ENCODE measurements around the gene EEA1.

EEA1 gene

DNA sequence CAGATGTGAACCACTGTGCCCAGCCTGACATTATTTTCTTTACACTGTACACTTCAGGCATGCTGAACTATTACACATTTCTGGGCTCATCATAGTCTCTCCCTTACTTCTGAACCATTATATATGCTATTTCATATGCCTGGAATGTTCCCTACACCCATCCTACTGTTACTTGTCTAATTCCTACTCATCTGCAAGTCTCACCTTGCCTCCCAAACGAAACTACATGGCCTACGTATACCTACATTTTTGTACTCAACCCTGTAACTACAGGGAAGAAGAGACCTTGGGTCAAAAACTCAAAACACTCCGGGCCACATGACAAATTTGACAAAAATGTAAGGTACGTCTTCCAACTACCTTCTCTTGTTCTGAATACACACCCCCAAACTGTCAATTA is 9.5 kb upstream of the EEA1 start:
- DNase-seq (ENCODE audit: low read depth in 2 of 2): no peak

GRCh38 chr12:92938018-92938417 is 8.9 kb upstream of the EEA1 start:
- no peak for DNase-seq (ENCODE audit: low read depth in 2 of 2)

DNA sequence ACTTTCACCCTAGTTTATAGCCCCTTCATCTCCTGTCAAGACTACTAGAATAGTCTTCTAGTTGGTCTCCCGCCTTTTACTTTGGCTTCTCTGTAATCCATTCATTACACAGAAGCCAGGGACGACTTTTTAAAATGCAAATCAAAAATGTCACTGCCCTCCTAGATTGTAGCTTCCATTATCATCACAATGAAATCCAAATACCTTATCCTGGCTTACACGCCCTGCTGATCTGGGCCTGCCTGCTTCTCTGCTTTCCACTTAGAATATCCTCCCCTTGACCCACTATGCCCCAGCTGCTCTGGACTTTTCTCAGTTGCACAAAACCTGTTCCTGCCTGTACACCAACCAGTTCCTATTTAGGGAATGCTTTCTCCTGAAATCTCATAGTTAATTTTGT is 4.5 kb upstream of the EEA1 start:
- no peak for DNase-seq (ENCODE audit: low read depth in 2 of 2)

DNA sequence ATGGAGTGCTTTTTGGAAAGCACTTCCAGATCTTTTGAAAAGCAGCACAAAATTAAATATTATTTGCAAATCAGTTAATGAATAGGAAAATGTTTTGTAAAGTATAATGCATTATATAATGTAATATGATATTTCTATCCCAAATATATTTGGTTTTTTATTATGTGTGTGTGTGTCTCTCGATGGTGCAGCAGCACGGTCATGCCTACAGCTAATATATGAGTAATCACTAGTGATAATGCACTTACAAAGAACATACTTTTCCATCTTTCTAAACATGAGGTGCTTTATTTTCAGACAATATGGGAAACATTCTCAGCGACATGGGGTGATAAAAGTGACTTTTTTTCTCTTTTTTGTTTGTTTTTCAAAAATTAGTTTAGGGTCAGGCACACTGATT is 1.3 kb upstream of the EEA1 start:
- no peak for DNase-seq (ENCODE audit: low read depth in 2 of 2)

GRCh38 chr12:92929983-92930382 is 888 bp upstream of the EEA1 start:
- no peak for DNase-seq (ENCODE audit: low read depth in 2 of 2)

GRCh38 chr12:92928421-92928961 is 604 bp downstream of the EEA1 start:
- DNase-seq (ENCODE audit: low read depth in 2 of 2): no peak

DNA sequence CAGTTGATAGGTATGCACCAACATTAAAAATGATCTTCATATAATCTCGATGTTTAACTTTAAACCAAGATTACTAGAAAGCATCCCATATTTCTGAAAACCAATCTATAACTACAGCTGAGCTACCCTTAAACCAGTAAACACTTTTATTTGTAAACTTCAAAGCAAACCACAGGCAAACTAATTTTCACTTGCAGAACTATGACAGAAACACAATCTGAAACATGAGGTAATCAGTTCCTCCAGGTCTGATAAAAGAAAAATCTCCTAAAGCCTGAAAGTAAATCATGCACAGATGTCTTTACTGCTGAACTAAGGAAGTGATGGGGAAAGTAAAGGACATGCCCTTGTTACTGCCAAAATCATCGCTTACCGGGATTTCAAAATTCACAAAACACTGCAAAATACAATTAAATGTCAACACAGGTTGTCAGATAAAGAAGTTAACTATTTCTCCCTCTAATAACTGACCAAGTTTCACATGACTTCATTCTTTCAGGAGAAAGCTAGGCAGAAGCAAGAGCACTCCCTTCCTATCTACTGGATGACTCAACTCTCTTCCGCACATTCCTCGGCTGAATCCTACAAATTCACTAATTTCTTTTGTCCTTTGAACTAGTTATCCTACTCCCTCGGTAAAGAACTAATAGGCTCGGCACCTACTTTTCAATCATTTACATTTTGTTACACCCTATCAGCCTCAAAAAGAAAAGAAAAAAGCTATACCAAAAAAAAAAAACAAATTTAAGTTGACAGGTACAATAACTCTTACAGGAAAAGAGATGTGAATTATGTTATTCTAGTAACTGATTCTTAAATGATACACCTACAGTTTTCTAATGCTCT is 1.4 kb downstream of the EEA1 start:
- peak; percentile 36 to 42 for DNase-seq (ENCODE audit: low read depth in 2 of 2)

DNA sequence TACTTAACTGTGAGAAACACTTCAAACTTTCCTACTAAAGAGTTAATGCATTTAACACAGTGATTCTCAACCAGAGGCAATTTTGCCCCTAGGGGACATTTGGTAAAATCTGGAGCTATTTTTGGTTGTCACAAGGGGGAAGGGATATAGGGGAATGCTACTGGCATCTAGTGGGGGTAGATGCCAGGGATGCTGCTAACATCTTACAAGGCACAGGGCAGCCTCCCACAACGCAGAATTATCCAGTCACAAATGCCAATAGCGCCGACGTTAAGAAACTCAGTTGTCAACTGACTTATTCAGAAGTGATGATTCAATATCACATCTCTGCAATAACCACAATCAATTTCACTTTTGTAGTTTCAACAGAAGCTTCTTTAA is 2.0 kb downstream of the EEA1 start:
- DNase-seq (ENCODE audit: low read depth in 2 of 2): no peak

DNA sequence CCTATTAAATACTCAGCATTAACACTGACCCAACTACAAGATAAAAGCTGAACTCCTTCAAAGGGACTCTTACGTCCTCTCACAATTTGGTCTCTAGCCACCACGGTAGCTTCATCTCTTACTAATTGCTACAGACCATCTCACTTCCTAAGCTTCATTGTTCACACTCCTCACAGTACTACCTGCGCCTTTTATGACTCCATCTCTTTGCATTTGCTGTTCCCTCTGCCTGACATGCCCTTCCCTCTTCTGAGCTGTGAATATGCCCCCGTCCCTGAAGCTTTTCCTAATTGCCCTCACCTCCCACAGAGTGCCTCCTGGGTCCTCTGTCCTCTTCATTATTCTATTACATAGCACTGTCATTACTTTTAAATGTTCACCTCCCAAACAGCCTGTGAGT is 2.5 kb downstream of the EEA1 start:
- no peak for DNase-seq (ENCODE audit: low read depth in 2 of 2)

GRCh38 chr12:92921877-92922276 is 7.2 kb downstream of the EEA1 start:
- no peak for DNase-seq (ENCODE audit: low read depth in 2 of 2)

GRCh38 chr12:92915365-92915764 is 13.7 kb downstream of the EEA1 start:
- no peak for DNase-seq (ENCODE audit: low read depth in 2 of 2)

DNA sequence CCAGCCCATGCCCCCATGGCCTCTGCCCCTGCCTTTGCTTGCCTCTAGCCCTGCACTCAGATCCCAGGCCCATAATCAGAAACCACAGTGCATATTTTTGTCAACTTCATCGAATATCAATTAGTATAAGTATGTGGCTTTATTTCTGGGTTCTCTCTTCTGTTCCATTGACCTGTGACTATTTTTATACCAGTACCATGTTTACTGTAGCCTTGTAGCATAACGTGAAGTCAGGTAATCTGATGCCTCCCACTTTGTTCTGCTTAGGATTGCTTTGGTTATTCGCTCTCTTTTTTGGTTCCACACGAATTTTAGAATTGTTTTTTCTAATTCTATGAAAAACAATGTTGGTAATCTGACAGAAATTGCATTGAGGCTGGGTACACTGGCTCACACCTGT is 14.9 kb downstream of the EEA1 start:
- DNase-seq (ENCODE audit: low read depth in 2 of 2): no peak

GRCh38 chr12:92912672-92913071 is 16.4 kb downstream of the EEA1 start:
- no peak for DNase-seq (ENCODE audit: low read depth in 2 of 2)

DNA sequence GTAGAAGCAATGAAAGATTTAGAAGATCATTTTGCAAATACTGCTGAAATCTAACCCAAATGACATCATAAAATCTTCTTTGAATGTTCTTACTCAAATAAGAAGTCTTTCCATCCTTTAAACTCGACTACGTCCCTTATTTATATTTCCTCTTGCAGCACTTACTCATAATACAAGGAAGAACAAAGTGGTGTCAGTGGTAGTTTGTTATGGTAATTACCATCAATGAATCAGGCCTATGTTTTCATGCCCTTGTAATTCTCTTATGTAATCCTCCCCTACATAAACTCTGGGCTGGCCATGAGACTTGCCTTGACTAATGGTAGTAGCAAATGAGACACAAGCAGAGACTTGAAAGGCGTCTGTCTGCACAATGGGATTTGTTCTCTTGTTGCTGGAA is 17.0 kb downstream of the EEA1 start:
- DNase-seq (ENCODE audit: low read depth in 2 of 2): no peak

DNA sequence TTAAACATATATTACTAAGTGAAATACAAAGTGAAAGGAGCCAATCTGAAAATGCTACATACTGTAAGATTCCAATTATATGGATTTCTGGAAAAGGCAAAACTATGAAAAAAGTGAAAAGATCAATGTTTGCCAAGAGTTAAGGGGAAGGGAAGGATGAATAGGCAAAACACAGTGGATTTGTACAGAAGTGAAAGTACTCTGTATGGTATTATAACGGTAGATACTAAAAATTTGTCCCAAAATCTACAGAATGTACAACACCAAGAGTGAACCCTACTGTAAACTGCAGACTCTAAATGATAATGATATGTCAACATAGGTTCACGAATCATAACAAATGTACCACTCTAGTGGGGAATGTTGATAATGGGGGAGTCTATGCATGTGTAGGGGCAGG is 17.8 kb downstream of the EEA1 start:
- DNase-seq (ENCODE audit: low read depth in 2 of 2): no peak

DNA sequence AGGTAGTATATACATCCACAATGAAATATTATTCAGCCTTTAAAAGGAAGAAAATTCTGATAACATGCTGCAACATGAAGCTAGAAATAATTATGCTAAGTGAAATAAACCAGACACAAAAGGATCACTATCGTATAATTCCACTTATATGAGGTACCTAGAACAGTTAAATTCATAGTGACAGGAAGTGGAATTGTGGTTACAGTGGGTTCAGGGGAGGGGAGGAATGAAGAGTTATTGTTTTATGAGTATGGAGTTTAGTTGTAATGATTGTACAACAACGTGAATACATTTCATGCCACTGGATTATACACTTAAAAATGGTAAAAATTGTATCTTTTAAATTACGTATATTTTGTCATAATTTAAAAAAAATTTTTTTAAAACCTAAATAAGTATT is 21.0 kb downstream of the EEA1 start:
- no peak for DNase-seq (ENCODE audit: low read depth in 2 of 2)

- DNase-seq (ENCODE audit: low read depth in 2 of 2): no peak
These were observed 23.1 kb downstream of the EEA1 start for GRCh38 chr12:92905811-92906554.

DNA sequence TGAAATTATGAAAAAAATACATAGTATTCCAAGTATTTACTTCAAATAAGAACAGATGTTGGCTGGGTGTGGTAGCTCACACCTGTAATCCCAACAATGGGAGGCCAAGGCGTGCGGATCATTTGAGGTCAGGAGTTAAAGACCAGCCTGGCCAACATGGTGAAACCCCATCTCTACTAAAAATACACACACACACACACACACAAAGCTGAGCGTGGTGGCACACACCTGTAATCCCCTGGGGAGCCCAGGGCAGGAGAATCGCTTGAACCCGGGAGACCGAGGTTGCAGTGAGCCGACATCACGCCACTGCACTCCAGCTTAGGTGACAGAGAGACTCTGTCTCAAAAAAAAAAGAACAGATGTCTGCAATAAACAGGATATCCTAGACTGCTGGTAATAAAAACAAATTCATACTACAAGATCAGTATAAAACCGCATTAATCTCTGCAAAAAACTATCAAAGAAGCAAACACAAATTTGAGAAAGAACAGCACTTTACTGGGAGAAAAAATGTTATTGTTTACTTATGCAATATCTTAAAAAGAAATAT is 23.8 kb downstream of the EEA1 start:
- no peak for DNase-seq (ENCODE audit: low read depth in 2 of 2)

DNA sequence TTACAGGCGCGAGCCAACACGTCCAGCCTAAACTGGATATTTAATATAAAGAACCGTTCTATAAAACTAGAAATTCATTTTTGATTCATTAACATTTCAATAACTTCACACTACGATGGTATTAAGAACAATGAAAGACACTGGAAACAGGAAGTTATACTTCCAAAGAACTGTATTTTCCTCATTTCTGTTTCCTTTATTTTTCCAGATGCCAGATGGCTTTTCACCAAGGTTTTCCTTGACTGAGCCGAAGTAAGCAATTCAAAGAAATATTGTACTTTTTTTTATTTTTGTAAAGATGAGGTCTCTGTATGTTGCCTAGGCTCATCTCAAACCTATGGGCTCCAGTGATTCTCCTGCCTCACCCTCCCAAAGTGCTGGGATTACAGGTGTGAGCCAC is 28.2 kb downstream of the EEA1 start:
- no peak for DNase-seq (ENCODE audit: low read depth in 2 of 2)

DNA sequence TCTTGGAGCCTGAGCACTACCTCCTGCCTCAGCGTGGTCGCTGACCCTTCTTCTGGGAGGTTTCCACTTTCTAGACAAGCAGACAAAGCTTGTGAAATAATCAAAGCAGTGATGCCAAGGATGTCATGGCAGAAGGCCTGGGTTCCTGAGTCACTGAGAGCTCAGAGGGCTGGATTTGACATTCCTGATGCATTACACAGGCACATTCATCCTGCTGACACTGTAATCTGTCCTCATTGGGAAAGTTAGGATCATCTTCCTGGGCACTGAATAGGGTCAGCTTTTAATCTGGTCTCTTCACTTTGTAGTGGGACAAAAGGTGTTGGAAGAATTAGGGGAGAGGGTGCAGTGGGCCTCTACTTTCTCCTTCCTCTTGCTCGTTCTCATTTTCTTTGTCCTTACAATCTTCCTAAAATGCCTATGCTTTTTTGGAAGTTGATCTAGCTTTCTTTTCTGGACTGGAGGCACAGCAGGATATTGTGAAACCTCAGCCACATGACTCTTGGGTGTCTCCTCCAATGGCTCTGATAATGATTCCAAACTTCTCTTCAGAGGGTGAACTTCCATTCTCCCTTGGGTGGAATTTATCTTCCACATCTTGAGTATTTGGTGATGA is 29.6 kb downstream of the EEA1 start:
- peak; percentile 95 for DNase-seq (ENCODE audit: low read depth in 2 of 2)

GRCh38 chr12:92898755-92899154 is 30.3 kb downstream of the EEA1 start:
- no peak for DNase-seq (ENCODE audit: low read depth in 2 of 2)

- no peak for DNase-seq (ENCODE audit: low read depth in 2 of 2)
These were observed 31.3 kb downstream of the EEA1 start for GRCh38 chr12:92897844-92898243.

Measured in fibroblast of skin of left quadriceps (primary cell).